GM23338 (cell line): ENCODE results near the gene CRHR1. TPM values are rescaled to one million over a fixed set of nuclear protein-coding genes. Genes with fewer than 3 reads are reported as not detected.

Source experiments
- CREB1 ChIP-seq: fragments of 250-450 bp; sonication (Bioruptor Pico); IDR thresholded peaks from 2 replicates; pipeline ENCODE4 v1.5.0; 2020; ENCODE audit warnings: low read depth, mild to moderate bottlenecking, moderate library complexity
- CTCF ChIP-seq, 2 experiments: fragments of 200-600 bp in 1 of 2; sonication (generic) in 1 of 2; conservative IDR thresholded peaks; 2 replicates each; pipeline versions ENCODE4 v1.5.1 to v1.6.1; 2016 to 2017; ENCODE audit warnings: antibody characterized with exemption in 2 of 2, low read depth in 2 of 2, mild to moderate bottlenecking in 2 of 2, moderate library complexity in 1 of 2
- EZH2 ChIP-seq: fragments of 200-600 bp; sonication (generic); IDR thresholded peaks from one replicate; pipeline ENCODE4 v1.8.0; 2017; ENCODE audit warnings: antibody characterized with exemption, mild to moderate bottlenecking, low read depth; ENCODE audit not compliant: unreplicated experiment
- EZH2phosphoT487 ChIP-seq: fragments of 200-600 bp; sonication (generic); IDR thresholded peaks from one replicate; pipeline ENCODE4 v1.8.1; 2018; ENCODE audit warnings: antibody characterized with exemption; ENCODE audit not compliant: unreplicated experiment
- JUNB ChIP-seq: IDR thresholded peaks from one replicate; pipeline ENCODE4 v1.6.1; 2016; ENCODE audit warnings: antibody characterized with exemption; ENCODE audit not compliant: unreplicated experiment
- NANOG ChIP-seq: IDR thresholded peaks from 2 replicates; pipeline ENCODE4 v1.6.1; 2016; ENCODE audit warnings: antibody characterized with exemption, borderline replicate concordance
- POLR2AphosphoS5 ChIP-seq: IDR thresholded peaks from 2 replicates; pipeline ENCODE4 v1.6.1; 2016; ENCODE audit warnings: antibody characterized with exemption, low read depth
- STAT1 ChIP-seq: IDR thresholded peaks from one replicate; pipeline ENCODE4 v1.6.1; 2016; ENCODE audit warnings: antibody characterized with exemption; ENCODE audit not compliant: unreplicated experiment
- ZNF114 ChIP-seq: fragments of 250-450 bp; sonication (Bioruptor Pico); IDR thresholded peaks from 2 replicates; pipeline ENCODE4 v1.5.0; 2020; ENCODE audit warnings: mild to moderate bottlenecking, moderate library complexity
- ZNF331 ChIP-seq: fragments of 250-450 bp; sonication (Bioruptor Pico); IDR thresholded peaks from 2 replicates; pipeline ENCODE4 v1.5.0; 2020; ENCODE audit warnings: low read depth, mild to moderate bottlenecking, moderate library complexity
- ZNF462 ChIP-seq: fragments of 250-450 bp; sonication (Bioruptor Pico); IDR thresholded peaks from 2 replicates; pipeline ENCODE4 v1.5.0; 2020; ENCODE audit warnings: mild to moderate bottlenecking, moderate library complexity
- polyA plus RNA-seq: library from polyadenylated mRNA; unstranded; fragments of >200 nt; fragmentation: Nextera tagmentation; extraction: Ambion mirVana; gene quantifications from 2 replicates; pipeline ENCODE4 v1.2.1, GENCODE V29; 2016
- total RNA-seq: library from RNA; depleted of rRNA; stranded (reverse); fragments of >200 nt; shearing (Covaris generic); gene quantifications from 2 replicates; pipeline ENCODE4 v1.2.3, GENCODE V29; 2014

CRHR1 gene
- total and polyA plus RNA-seq, 2 experiments from 2014 or later: 0.19 to 0.76 TPM

- TF ChIP-seq ZNF462 (CRISPR knock-in tag) (no peak), NANOG (no peak), EZH2phosphoT487 (no peak), ZNF331 (no peak), ZNF114 (CRISPR knock-in tag) (no peak), CTCF (conservative IDR thresholded peaks at IDR 0.05; ENCODE audit: low read depth in 2 of 2) (no peak), STAT1 (no peak), POLR2AphosphoS5 (no peak), EZH2 (no peak), JUNB (no peak), CREB1 (CRISPR knock-in tag) (no peak)
Observed at GRCh38 chr17:45775148-45775547, 9.0 kb upstream of the CRHR1 start (continued).
